ENCODE data around the gene ADCY3.

Gene ADCY3

DNA sequence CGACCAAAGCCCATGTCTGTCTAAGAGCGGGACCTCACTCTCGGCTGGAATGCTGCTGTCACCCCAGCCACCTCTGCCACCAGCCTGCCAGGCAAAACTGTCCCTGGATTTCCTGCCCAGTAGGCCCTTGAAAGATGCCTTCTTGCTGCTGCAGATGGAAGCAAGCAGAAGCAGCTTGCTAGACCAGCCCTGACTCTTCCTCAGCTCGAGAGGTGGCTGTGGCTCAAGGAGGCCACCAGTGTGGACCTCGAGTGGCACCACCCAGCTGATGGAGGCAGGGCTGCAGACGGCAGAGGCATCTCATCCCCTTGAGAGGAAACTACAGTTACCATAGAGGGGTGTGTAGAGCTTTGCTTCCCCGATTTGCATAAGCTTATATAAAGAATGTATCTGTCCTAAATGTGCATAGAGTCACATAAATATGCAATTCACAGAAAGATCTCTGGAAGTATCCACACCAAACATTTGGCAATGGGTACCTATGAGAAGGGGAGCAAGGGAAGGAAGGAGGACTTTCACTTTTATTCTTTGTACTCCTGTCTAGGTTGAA, 20.6 kb downstream of the ADCY3 start:
- DNase-seq, result no peak

- DNase-seq, result no peak
Observed at GRCh38 chr2:24898122-24899109, 21.6 kb downstream of the ADCY3 start.

- DNase-seq, result no peak
Observed at GRCh38 chr2:24894750-24895149, 25.3 kb downstream of the ADCY3 start.

DNA sequence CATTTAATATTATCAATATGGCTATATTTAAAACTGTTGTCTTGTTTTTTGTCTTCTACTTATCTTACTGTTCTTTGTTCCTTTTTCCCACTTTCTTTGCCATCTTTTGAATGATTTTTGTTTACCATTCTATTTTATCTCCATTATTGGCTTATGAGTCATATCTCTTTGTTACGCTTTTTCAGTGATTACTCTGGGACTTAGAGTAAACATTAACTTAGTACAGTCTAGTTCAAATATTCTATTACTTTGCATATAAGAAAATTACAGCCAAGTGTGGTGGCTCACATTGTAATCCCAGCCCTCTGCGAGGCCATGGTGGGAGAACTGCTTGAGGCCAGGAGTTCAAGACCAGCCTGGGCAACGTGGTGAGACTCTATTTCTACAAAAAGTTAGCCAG, 26.1 kb downstream of the ADCY3 start:
- no peak for DNase-seq

DNA sequence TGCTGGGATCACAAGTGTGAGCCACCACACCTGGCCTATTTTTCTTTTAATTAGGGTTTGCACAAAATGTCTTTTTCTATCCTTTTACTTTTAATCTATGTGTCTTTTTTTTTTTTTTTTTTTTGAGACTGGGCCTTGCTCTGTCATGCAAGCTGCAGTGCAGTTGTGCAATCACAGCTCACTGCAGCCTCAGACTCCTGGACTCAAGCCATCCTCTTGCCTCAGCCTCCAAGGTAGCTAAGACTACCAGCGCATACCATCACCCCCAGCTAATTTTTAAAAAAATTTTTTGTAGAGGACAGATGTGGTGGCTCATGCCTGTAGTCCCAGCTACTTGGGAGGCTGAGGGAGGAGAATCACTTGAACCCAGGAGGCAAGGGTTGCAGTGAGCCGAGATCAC, 27.1 kb downstream of the ADCY3 start:
- DNase-seq, result no peak

DNA sequence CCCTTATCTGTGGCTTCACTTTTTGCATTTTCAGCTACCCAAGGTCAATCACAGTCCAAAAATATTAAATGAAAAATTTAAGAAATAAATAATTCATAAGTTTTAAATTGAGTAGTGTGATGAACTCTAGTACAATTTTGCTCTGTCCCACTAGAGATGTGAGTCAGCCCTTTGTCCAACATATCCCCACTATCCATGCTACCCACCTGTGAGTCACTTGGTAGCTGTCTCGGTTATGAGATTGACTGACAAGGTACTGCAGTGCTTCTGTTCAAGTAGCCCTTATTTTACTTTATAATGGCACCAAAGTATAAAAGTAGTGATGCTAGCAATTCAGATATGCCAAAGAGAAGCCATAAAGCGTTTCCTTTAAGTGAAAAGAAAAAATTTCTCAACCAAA, 28.8 kb downstream of the ADCY3 start:
- no peak for DNase-seq

GRCh38 chr2:24889221-24889620, 30.8 kb downstream of the ADCY3 start:
- DNase-seq, result no peak

- DNase-seq, result no peak
Observed at GRCh38 chr2:24888177-24888576, 31.9 kb downstream of the ADCY3 start.

- DNase-seq, result no peak
Observed at GRCh38 chr2:24887307-24887874, 32.6 kb downstream of the ADCY3 start.

- DNase-seq, result peak; percentile 60
Observed at GRCh38 chr2:24886691-24887304, 33.2 kb downstream of the ADCY3 start.

GRCh38 chr2:24886126-24886501, 33.9 kb downstream of the ADCY3 start:
- DNase-seq, result peak; percentile 65

- peak; percentile 72 for DNase-seq
Observed at GRCh38 chr2:24885221-24886125, 34.6 kb downstream of the ADCY3 start.

- DNase-seq, result peak; percentile 74
Observed at GRCh38 chr2:24883946-24884345, 36.1 kb downstream of the ADCY3 start.

DNA sequence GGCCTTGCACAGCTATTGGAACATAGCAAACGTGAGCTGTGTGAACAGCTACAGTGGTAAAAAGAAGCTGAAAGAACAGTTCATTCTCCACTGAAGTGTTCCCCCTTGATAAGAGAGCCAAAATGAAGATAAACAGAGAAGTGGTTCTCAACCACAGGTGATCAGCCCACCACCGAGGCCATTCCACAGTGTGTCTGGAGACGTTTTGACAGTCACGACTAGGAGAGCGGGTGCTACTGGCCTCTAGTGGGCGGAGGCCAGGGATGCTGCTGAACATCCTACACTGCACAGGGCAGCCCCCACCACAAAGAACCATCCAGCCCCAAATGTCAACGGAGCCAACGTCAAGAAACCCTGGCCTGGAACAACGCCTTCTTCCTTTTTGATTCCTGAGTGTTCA, 38.4 kb downstream of the ADCY3 start:
- no peak for DNase-seq

- DNase-seq, result no peak
Observed at GRCh38 chr2:24881158-24881557, 38.9 kb downstream of the ADCY3 start.

DNA sequence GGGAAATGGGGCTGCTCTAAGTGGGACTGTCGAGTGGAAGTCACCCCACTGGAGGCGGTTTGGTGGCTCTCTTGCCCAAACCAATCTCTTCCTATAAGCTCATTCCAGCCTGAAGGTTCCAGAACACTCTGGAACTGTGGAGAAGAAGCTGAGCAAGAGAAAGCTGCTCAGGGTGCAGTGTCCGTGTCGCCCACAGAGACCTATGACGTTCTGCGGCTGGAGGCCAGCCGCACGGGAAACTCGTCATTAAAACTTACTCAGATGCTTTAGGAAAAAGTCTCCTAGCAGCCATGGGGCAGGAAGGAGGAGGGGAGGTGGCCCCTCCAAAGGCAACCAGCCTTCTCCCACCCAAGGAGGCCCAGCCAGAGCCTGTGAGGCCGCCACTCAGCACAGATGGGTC, 41.7 kb downstream of the ADCY3 start:
- DNase-seq, result no peak

GRCh38 chr2:24877646-24878045, 42.4 kb downstream of the ADCY3 start:
- no peak for DNase-seq

GRCh38 chr2:24877067-24877466, 43.0 kb downstream of the ADCY3 start:
- no peak for DNase-seq

GRCh38 chr2:24875901-24876300, 44.1 kb downstream of the ADCY3 start:
- DNase-seq, result no peak

DNA sequence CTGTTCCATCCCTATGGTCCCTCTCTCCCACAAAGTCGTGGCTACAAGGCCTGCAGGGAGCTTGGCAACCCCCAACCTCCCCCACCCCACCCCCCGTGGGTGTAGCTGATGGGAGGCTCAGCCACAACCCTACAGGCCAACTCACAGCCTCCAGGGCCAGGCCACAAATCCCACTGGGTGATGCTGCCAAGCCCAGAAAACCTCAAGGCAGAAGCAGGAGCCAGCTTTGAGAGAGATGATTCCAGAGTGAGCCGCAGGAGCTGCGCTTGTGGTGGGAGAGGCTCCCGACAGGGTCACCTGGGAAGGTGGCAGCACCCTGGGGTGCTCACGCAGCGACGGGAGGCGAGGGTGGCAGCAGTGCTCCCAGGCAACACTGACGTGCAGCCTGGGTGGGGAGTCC, 44.8 kb downstream of the ADCY3 start:
- DNase-seq, result no peak

GRCh38 chr2:24874035-24874434, 46.0 kb downstream of the ADCY3 start:
- no peak for DNase-seq

GRCh38 chr2:24873619-24874018, 46.4 kb downstream of the ADCY3 start:
- DNase-seq, result no peak
